OCI-LY3 (cell line): ENCODE results near the gene ELOB.

Source experiments
- EZH2phosphoT487 ChIP-seq: fragments of 200-600 bp; shearing (Covaris generic); IDR thresholded peaks from 2 replicates; pipeline ENCODE4 v1.6.1; 2018; ENCODE audit warnings: antibody characterized with exemption, mixed run types, low read depth
- TF ChIP-seq, protein P1 (sequence below): fragments of 200-600, 300-600 bp; sonication (generic); IDR thresholded peaks from 2 replicates; pipeline ENCODE4 v1.5.1; 2014; ENCODE audit warnings: antibody characterized with exemption, low read length, low read depth

DNA sequence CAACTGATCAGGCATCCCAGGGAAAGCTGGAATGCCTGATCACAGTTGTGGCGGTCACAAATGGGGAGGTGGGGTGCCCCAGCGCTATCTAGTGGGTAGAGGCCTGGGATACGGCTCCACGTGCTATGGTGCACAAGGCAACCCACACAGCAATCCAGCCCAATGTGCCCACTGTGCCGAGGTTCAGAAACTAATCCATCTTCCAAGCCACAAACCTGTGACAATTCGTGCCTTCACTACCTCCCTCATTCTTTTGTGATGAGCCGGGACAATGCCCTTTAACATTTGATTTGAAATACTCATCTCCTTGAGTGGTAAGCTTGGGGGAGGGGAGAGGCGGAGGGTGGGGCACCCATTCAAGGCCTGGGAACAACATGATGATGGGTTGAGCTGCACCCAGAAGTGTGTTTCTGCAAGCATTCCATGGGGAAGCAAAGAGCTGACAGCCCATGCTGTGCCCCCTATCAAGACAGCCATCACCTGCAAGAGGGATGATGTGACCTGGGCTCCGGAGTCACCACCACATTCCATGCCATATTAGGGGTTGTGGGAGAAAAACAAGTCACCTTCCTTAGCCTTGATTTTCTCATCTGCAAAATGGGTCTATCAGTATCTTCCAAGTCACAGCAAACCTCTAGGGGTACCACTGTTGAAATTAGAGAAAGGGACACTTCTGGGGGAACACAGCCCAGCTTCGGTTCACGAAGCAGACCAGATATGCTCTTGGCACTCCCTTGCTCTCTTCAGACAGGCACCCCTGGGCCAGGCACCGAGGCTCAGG, 3.7 kb downstream of the ELOB start:
- TF ChIP-seq, protein P1, sequence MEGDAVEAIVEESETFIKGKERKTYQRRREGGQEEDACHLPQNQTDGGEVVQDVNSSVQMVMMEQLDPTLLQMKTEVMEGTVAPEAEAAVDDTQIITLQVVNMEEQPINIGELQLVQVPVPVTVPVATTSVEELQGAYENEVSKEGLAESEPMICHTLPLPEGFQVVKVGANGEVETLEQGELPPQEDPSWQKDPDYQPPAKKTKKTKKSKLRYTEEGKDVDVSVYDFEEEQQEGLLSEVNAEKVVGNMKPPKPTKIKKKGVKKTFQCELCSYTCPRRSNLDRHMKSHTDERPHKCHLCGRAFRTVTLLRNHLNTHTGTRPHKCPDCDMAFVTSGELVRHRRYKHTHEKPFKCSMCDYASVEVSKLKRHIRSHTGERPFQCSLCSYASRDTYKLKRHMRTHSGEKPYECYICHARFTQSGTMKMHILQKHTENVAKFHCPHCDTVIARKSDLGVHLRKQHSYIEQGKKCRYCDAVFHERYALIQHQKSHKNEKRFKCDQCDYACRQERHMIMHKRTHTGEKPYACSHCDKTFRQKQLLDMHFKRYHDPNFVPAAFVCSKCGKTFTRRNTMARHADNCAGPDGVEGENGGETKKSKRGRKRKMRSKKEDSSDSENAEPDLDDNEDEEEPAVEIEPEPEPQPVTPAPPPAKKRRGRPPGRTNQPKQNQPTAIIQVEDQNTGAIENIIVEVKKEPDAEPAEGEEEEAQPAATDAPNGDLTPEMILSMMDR, result no peak
- no peak for TF ChIP-seq EZH2phosphoT487
